BE2C (cell line): ENCODE measurements around the gene PMEPA1.

ENCODE experiments used
- DNase-seq: peaks from one replicate; pipeline ENCODE4 v3.0.0-alpha.2; 2020
- H3K27me3 ChIP-seq: fragments of 250-450 bp; sonication (Bioruptor Pico); 2 replicates; pipeline ENCODE4 v1.5.1; 2020; ENCODE audit warnings: mild to moderate bottlenecking
- H3K36me3 ChIP-seq: fragments of 250-450 bp; sonication (Bioruptor Pico); 2 replicates; pipeline ENCODE4 v1.5.1; 2020; ENCODE audit warnings: mild to moderate bottlenecking
- H3K4me1 ChIP-seq: fragments of 250-450 bp; sonication (Bioruptor Pico); 2 replicates; pipeline ENCODE4 v1.5.1; 2020
- H3K4me3 ChIP-seq: 2 replicates; pipeline ENCODE4 v1.5.1; 2011; ENCODE audit warnings: low read depth, low read length
- H3K9me3 ChIP-seq: fragments of 250-450 bp; sonication (Bioruptor Pico); 2 replicates; pipeline ENCODE4 v1.5.1; 2020
- TF ChIP-seq, protein P1 (sequence below): IDR thresholded peaks from 2 replicates; pipeline ENCODE4 v1.5.1; 2012; ENCODE audit warnings: mild to moderate bottlenecking, low read depth, low read length

Gene PMEPA1

GRCh38 chr20:57613481-57613921 is 96.3 kb downstream of the PMEPA1 start:
- H3K27me3 ChIP-seq, result peaks cover 3% of the 10 kb centered on the region; the same call in 1 of the 2 replicates
- no peak overlapping the region for H3K4me3 ChIP-seq
- H3K9me3 ChIP-seq, result no peaks in the 10 kb centered on the region
- no peak for DNase-seq
- H3K4me1 ChIP-seq, result no peaks in the 10 kb centered on the region
- no peaks in the 10 kb centered on the region for H3K36me3 ChIP-seq
- TF ChIP-seq, protein P1, sequence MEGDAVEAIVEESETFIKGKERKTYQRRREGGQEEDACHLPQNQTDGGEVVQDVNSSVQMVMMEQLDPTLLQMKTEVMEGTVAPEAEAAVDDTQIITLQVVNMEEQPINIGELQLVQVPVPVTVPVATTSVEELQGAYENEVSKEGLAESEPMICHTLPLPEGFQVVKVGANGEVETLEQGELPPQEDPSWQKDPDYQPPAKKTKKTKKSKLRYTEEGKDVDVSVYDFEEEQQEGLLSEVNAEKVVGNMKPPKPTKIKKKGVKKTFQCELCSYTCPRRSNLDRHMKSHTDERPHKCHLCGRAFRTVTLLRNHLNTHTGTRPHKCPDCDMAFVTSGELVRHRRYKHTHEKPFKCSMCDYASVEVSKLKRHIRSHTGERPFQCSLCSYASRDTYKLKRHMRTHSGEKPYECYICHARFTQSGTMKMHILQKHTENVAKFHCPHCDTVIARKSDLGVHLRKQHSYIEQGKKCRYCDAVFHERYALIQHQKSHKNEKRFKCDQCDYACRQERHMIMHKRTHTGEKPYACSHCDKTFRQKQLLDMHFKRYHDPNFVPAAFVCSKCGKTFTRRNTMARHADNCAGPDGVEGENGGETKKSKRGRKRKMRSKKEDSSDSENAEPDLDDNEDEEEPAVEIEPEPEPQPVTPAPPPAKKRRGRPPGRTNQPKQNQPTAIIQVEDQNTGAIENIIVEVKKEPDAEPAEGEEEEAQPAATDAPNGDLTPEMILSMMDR, result no peak

- no peaks in the 10 kb centered on the region for H3K36me3 ChIP-seq
- DNase-seq, result peak; percentile 1
- H3K27me3 ChIP-seq, result peaks cover 3% of the 10 kb centered on the region; the same call in 1 of the 2 replicates
- TF ChIP-seq, protein P1, result no peak
- H3K9me3 ChIP-seq, result no peaks in the 10 kb centered on the region
- no peak overlapping the region for H3K4me3 ChIP-seq
- no peaks in the 10 kb centered on the region for H3K4me1 ChIP-seq
Measured at GRCh38 chr20:57612916-57613315, 96.9 kb downstream of the PMEPA1 start.

DNA sequence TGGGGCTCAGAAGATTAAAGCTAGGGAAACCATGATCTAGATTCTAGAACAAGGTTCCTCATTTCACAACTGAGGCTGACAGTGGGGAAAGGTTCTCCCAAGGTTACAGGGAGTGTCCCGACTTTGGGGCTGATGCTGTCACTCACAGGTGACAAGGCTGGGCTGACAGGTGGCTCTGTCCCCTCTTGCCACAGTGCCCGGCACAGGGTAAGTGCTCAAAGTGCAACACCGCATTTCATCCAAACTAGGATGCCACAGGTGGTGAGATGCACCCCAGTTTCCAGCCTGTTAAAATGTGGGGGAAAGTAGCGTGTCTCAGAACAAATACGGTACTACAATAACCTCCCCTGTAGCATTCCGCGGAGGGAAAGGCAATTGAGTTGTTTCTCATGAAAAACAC is 97.4 kb downstream of the PMEPA1 start:
- Histone ChIP-seq H3K36me3 (no peaks in the 10 kb centered on the region), H3K4me1 (no peaks in the 10 kb centered on the region)

GRCh38 chr20:57611586-57612311 is 98.1 kb downstream of the PMEPA1 start:
- Histone ChIP-seq H3K9me3 (no peaks in the 10 kb centered on the region), H3K4me1 (no peaks in the 10 kb centered on the region), H3K36me3 (no peaks in the 10 kb centered on the region), H3K27me3 (peaks cover 8% of the 10 kb centered on the region), H3K4me3 (no peak overlapping the region)
- TF ChIP-seq, protein P1, result no peak
- peak; percentile 1 for DNase-seq

More for the DNA sequence above, 97.4 kb downstream of the PMEPA1 start:
- TF ChIP-seq, protein P1, result no peak
- H3K27me3 ChIP-seq, result peaks cover 6% of the 10 kb centered on the region
- no peak overlapping the region for H3K4me3 ChIP-seq
- no peaks in the 10 kb centered on the region for H3K9me3 ChIP-seq
- peak; percentile 1 for DNase-seq

DNA sequence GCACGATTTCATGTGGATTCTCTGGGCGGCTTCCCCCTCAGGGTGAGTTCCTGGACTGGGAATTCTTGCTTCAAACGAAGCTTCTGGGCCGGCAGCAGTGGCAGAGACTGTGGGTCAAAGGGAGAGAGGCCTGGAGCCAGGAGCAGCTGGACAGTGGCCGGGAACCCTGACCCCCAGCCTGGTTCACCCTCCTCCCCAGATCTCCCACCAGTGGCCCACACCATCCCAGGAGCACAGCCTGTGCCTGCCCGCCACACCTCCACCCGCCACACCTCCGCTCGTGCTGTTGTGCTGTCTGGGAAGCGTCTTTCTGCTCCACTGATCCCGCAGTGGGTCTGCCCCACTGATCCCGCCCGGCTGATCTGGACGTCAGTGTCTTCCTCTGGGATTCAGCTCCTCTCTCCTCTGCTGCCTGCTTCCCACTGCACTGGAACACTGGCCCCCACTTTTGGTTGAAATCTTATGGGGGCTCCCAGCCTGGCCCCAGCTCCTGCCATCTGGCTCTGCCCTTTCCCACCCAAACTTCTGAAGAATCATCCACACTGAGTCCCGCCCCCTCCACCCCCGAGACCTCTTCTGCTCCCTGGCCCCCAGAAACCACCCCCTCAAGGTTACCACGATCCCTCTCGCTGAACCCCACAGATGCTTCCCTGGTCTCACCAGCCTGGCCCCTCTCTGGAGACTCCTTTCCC is 99.4 kb downstream of the PMEPA1 start:
- peaks cover 8% of the 10 kb centered on the region for H3K27me3 ChIP-seq
- H3K4me1 ChIP-seq, result no peaks in the 10 kb centered on the region
- no peaks in the 10 kb centered on the region for H3K9me3 ChIP-seq
- TF ChIP-seq, protein P1, result no peak
- DNase-seq, result peak; percentile 18
- H3K4me3 ChIP-seq, result no peak overlapping the region
- H3K36me3 ChIP-seq, result no peaks in the 10 kb centered on the region

DNA sequence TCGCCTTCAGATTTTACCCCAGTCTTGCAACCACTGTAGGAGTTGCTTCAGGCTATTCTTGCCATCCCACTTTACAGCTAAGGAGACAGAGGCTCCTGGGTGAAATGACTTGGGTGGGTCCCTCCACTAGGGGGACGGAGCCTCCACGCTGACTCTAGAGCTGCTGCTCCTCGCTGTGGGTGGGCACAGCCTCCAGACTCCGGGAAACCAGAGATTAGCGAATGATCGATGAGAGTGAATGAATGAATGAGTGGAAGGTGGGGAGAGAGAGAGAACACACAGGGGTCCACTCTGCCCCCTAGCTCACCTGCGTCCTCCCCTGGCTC is 100.0 kb downstream of the PMEPA1 start:
- no peaks in the 10 kb centered on the region for H3K4me1 ChIP-seq
- TF ChIP-seq, protein P1, result peak; percentile 36
- no peaks in the 10 kb centered on the region for H3K9me3 ChIP-seq
- H3K36me3 ChIP-seq, result no peaks in the 10 kb centered on the region
- peaks cover 8% of the 10 kb centered on the region for H3K27me3 ChIP-seq
- DNase-seq, result no peak
- H3K4me3 ChIP-seq, result no peak overlapping the region
